HFF-Myc (cell line): Measurements from ENCODE around the gene EEFSEC.
A peak's percentile ranks its signal among the peaks of the same experiment; 100 is the strongest.

ENCODE experiments used
- DNase-seq: peaks from one replicate; pipeline ENCODE4 v3.0.0-alpha.2; 2011; ENCODE audit warnings: low read depth; ENCODE audit errors: extremely low read depth
- H3K4me3 ChIP-seq: replicated peaks from 2 replicates; pipeline ENCODE4 v1.5.1; 2011; ENCODE audit warnings: low read depth, mild to moderate bottlenecking, control low read depth, low read length
- TF ChIP-seq, protein P1 (sequence below): IDR thresholded peaks from 2 replicates; pipeline ENCODE4 v1.5.1; 2012; ENCODE audit warnings: mild to moderate bottlenecking, low read depth, low read length, control low read depth; ENCODE audit errors: missing control alignments

EEFSEC gene

DNA sequence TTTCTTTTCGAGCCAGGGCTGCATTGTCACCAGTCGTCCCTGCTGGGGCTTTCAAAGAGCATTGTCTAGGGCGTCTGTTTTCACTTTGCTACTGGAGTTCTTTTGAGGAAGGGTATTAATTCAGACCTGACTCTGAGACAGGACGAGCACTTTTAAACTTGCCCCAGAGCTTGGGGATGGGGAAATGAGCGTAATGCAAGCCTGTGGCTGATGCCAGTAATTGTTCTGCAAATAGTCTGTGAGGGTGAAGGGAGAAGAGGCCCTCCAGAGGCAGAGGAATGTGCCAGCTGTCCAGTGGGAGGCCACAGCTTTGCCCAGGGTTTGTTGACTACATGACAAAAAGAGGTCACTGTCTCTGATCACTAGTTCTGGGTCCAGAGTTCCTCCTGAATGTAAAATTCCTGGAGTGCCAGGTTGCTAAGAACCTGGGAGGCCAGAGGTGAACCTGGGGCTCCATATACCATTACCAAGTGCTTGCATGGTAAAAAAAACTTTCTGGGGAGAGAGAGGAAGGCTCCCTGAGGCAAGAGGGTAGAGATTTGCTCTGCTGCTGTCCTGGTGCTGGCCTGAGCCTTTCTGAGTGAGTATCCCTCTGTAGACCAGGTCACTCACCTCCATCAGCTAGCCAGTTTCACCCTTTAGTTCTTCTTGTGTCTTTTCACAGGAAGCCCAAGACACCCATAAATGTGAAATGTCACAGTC is 14.8 kb downstream of the EEFSEC start:
- H3K4me3 ChIP-seq, result no peak overlapping the region
- DNase-seq, result no peak
- TF ChIP-seq, protein P1, sequence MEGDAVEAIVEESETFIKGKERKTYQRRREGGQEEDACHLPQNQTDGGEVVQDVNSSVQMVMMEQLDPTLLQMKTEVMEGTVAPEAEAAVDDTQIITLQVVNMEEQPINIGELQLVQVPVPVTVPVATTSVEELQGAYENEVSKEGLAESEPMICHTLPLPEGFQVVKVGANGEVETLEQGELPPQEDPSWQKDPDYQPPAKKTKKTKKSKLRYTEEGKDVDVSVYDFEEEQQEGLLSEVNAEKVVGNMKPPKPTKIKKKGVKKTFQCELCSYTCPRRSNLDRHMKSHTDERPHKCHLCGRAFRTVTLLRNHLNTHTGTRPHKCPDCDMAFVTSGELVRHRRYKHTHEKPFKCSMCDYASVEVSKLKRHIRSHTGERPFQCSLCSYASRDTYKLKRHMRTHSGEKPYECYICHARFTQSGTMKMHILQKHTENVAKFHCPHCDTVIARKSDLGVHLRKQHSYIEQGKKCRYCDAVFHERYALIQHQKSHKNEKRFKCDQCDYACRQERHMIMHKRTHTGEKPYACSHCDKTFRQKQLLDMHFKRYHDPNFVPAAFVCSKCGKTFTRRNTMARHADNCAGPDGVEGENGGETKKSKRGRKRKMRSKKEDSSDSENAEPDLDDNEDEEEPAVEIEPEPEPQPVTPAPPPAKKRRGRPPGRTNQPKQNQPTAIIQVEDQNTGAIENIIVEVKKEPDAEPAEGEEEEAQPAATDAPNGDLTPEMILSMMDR, result no peak

DNA sequence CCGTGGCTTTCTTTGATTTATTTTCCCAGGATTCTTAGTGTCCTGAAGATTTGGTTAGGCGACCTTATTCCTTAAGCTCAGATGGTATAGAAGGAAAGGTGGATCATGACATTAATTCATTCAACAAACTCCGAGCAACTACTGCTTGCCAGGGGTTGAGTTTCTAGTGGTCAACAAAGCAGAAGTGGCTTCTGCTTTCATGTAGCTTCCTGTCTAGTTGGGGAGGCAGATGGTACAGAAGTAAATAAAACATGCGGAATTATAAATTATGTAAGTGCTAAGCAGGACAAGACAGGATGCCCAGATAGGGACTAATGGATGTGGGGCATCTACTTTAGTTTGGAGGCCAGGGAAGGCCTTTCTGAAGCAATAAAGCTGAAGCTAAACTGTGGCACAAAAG is 15.6 kb downstream of the EEFSEC start:
- H3K4me3 ChIP-seq, result no peak overlapping the region
- TF ChIP-seq, protein P1, result no peak
- DNase-seq, result no peak

DNA sequence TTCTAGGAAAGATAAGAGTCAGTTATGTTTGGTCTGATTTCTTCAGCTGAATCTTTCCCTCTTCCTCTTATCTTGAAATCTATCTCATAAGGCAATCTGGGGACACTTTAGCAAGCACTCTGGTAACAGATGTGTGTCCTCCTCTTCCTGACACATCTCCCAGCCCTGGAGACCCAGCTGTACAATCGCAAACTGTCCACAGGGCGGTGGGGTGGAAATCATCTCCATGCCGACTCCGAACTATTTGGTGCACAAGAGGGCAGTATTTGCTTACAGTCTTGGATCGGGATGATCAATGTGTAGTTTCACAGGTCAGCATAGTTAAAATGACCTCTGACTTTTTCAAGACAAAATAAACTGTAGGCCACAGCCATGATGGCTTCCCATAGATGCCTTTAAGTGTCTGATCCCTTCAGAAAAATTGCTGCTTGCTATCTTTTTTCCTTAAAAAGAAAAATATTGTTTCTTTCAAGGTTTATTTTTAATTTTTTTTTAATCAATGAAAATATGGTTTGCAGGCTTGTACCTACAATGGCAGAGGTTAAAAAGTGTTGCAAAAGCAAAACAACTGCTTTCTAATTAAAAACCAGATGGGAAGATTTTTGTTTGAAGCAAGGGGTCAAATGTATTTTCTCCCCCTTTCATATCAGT is 17.7 kb downstream of the EEFSEC start:
- DNase-seq, result peak; percentile 63
- H3K4me3 ChIP-seq, result no peak overlapping the region
- TF ChIP-seq, protein P1, result peak; percentile 82

DNA sequence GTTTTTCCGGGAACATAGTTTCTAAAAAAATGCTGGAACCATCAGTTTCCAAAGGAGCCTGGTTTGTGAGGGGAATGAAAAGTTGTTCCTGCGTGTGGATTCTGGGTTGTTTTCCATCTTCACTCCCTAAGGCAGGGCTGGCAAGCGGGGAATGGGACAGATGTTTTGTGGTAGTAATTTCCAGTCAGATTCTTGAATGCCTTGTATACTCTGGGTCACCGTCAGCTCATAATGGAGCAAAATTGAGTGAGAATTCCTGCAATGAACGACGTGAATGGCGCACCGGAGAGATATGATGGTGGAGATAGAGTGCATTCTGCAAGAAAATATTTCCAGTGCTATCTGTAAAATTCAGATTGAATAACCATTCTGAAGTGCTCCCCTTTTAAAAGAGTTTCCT is 19.9 kb downstream of the EEFSEC start:
- TF ChIP-seq, protein P1, result no peak
- DNase-seq, result no peak
- H3K4me3 ChIP-seq, result no peak overlapping the region

DNA sequence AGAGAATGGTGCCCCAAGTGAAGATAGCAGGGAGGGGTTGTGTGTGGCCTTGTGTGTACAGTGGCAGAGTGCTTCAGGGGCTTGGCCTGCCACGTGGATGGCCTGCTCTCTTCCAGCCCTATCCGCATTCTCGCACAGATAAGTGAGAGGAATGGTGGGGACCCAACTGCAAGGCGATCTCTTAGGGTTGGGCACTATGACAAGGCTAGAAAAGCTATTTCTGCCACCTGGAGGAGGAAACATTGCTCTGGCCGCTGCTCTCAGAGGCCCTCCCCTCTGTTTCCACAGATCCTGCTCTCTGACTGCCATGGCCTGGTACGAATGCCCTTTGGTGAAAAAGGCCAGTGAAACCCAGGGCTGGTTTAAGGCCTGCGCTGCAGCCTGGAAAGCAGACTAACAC is 20.6 kb downstream of the EEFSEC start:
- no peak for DNase-seq
- TF ChIP-seq, protein P1, result no peak
- H3K4me3 ChIP-seq, result no peak overlapping the region

DNA sequence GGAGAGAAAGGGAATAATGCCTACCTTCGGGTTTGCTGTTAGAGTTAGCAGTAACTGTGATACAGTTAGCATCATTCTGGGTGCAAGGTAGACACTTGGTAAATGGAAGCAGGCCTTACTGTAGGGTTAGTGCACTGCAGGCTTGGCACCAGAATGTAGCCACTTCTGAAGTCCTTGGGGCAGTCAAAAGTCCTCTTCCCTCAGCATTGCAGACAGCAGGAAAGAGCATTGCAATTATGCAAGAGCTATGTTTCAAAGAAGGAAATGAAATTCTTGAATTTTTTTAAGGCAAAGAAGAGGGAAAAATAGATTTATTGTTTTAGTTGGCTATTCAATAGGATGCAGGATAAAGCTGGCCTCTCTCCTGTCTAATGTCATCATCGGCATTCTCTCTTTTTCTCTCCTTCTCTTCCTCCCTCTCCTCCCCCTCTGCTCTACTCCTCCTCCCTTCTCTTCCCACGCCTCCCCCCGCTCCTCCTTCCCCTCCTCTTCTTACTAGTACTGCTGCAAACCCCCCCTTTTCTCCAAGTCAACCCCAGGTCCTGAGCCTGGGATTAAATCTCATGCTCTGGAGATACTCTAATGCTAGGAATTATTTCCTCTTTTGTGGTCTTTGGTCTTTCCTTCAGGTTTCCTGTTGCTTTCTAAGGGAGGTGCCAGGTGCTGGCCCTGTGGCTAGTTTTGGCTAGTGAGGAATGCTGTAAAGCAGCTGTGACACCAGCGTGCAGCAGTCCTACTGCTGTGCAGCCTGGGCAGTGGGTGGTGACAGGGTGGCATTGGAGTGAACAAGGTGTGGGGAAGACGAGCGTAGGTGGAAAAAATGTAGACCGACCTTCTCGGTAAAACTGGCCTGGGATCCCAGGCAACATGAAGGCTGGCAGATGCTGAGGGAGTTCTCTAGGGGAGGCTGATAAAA is 21.7 kb downstream of the EEFSEC start:
- no peak for DNase-seq
- TF ChIP-seq, protein P1, result no peak
- no peak overlapping the region for H3K4me3 ChIP-seq
